Uterus (tissue), 4 donors: ENCODE data around the gene CDC37. TPM values are rescaled to one million over a fixed set of nuclear protein-coding genes. Genes with fewer than 3 reads are reported as not detected.

ENCODE experiments used
- DNase-seq, 2 donors: peaks; one replicate each; pipeline ENCODE4 v3.0.0-alpha.2; 2019 to 2020
- H3K27ac ChIP-seq, 2 donors: fragments of 200-600 bp; sonication (generic); 1 replicate in 1 of 2; 2 replicates in 1 of 2; pipeline ENCODE4 v1.5.1; 2016 to 2018
- H3K27me3 ChIP-seq, 2 donors: fragments of 200-600 bp; sonication (generic); one replicate each; pipeline ENCODE4 v1.5.1; 2018 to 2019; ENCODE audit warnings: control low read depth in 1 of 2
- H3K36me3 ChIP-seq, 2 donors: fragments of 200-600 bp; sonication (generic); one replicate each; pipeline ENCODE4 v1.5.1; 2019; ENCODE audit warnings: control low read depth in 1 of 2
- H3K4me1 ChIP-seq, 2 donors: fragments of 200-600 bp; sonication (generic); one replicate each; pipeline ENCODE4 v1.5.1; 2018 to 2019; ENCODE audit warnings: control low read depth in 1 of 2
- H3K4me3 ChIP-seq, 2 donors: fragments of 200-600 bp; sonication (generic); 1 replicate in 1 of 2; 2 replicates in 1 of 2; pipeline ENCODE4 v1.5.1; 2018 to 2019; ENCODE audit warnings: mild to moderate bottlenecking in 1 of 2
- H3K9me3 ChIP-seq, 2 donors: fragments of 200-600 bp; sonication (generic); one replicate each; pipeline ENCODE4 v1.5.1; 2019; ENCODE audit warnings: control low read depth in 1 of 2
- CTCF ChIP-seq, 4 experiments: fragments of 200-600 bp in 2 of 4; fragments of 450-650 bp in 2 of 4; sonication (generic) in 2 of 4; IDR thresholded peaks; one replicate each; pipeline ENCODE4 v1.5.1; 2016 to 2019; ENCODE audit warnings: antibody characterized with exemption in 4 of 4, mild to moderate bottlenecking in 2 of 4, moderate library complexity in 1 of 4
- POLR2A ChIP-seq, 2 donors: fragments of 450-650 bp; IDR thresholded peaks; one replicate each; pipeline ENCODE4 v1.6.1; 2016; ENCODE audit warnings: antibody characterized with exemption in 2 of 2, mild to moderate bottlenecking in 1 of 2, moderate library complexity in 1 of 2
- intact Hi-C: fragments of 100-400 bp; cut with DNase I; formaldehyde crosslinking; loops from one replicate; pipeline ENCODE4 v1.15.1; 2023; ENCODE audit warnings: low total_unique reads
- total RNA-seq, 4 donors: library from RNA; depleted of rRNA in 3 of 4; stranded (reverse); fragments of >200 nt in 3 of 4; gene quantifications; one replicate each; pipeline versions ENCODE4 v1.1.0 to v1.2.4, GENCODE V29; 2014 to 2023
- donor health status: DM: yes; HTN: yes; CAD: no.

Gene CDC37
- total RNA-seq, 4 donors from 2014 or later, result 41.5 to 163 (median 129) TPM

DNA sequence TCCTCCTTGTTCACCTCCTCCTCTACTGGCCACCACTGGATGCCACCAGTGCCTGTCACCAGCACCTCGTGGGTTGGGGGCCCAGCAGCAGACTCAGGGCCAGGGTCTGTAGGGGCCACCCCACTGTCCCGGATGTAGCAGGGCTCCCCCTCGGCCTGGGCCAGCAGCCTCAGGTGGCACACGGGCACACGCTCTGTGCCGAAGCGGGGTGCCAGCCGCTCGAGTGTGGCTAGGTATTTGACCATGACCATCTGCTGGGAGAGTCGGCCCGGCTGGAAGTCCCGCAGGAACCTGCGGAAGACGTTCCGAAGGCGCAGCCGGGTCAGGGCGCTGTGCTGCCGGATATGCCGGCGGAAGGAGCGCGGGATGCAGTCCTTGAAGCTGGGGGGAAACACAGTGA, 37.8 kb downstream of the CDC37 start:
- Histone ChIP-seq H3K36me3 (no peaks in the 10 kb centered on the region), H3K9me3 (no peaks in the 10 kb centered on the region), H3K4me3 (no peak overlapping the region), H3K4me1 (no peaks in the 10 kb centered on the region), H3K27me3 (no peaks in the 10 kb centered on the region), H3K27ac (no peak overlapping the region)
- intact Hi-C loops, result no loop called here
- no peak for DNase-seq
- TF ChIP-seq CTCF (IDR thresholded peaks at IDR 0.05) (no peak), POLR2A (IDR thresholded peaks at IDR 0.05) (no peak)

DNA sequence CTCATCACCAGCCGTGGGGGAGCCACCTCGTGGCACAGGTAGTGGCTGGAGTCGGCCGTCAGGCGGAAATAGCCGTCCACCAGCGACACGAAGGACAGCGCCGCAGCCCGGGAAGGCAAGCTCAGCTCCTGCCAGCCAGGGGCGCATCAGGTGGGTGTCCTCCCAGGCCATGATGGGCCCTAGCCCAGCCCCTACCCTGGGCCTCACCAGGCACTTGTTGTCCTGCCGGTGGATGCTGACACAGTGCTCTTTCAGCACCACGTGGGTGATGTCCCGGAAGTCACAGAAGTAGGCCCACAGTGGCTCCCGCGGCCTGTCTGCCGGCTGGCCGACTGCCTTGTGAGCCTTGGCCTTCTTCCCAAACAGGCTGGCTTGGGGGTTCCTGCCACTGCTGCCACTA, 38.7 kb downstream of the CDC37 start:
- Histone ChIP-seq H3K27ac (no peak overlapping the region), H3K36me3 (no peaks in the 10 kb centered on the region), H3K27me3 (no peaks in the 10 kb centered on the region), H3K4me1 (no peaks in the 10 kb centered on the region), H3K9me3 (no peaks in the 10 kb centered on the region), H3K4me3 (no peak overlapping the region)
- no peak for TF ChIP-seq CTCF (IDR thresholded peaks at IDR 0.05)
- TF ChIP-seq POLR2A (IDR thresholded peaks at IDR 0.05), result no peak
- intact Hi-C loops, result no loop called here
- DNase-seq, result no peak

- H3K27ac ChIP-seq, result no peak overlapping the region
- no peak overlapping the region for H3K4me3 ChIP-seq
- H3K9me3 ChIP-seq, result no peaks in the 10 kb centered on the region
- H3K27me3 ChIP-seq, result no peaks in the 10 kb centered on the region
- no peaks in the 10 kb centered on the region for H3K36me3 ChIP-seq
- TF ChIP-seq POLR2A (IDR thresholded peaks at IDR 0.05) (no peak), CTCF (IDR thresholded peaks at IDR 0.05) (no peak)
- DNase-seq, result no peak
- intact Hi-C loops, result no loop called here
- no peaks in the 10 kb centered on the region for H3K4me1 ChIP-seq
Measured at GRCh38 chr19:10363789-10364281, 39.5 kb downstream of the CDC37 start.

DNA sequence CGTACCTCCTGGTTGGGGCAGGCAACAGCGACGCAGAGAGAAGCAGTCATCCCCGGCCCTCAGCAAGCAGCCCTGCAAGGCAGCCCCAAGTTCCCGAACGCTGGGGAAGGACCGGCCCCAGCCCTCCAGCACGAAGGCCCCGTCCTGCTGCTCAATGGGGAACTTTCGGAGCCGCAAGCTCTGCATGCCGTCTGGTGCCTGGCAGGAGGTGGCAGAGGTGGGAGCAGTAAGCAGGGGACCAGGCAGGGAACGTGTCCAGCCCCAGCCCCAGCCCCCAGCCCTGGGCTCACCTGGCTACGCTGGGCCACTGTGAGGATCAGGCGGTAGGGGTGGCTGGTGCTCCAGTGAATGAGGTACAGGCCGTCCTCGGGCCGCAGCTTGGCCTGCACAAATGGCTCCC, 41.1 kb downstream of the CDC37 start:
- no peak for DNase-seq
- Histone ChIP-seq H3K27ac (no peak overlapping the region), H3K4me1 (no peaks in the 10 kb centered on the region), H3K36me3 (no peaks in the 10 kb centered on the region), H3K4me3 (no peak overlapping the region), H3K9me3 (no peaks in the 10 kb centered on the region), H3K27me3 (no peaks in the 10 kb centered on the region)
- intact Hi-C loops, result no loop called here
- TF ChIP-seq CTCF (IDR thresholded peaks at IDR 0.05), result no peak
- no peak for TF ChIP-seq POLR2A (IDR thresholded peaks at IDR 0.05)

DNA sequence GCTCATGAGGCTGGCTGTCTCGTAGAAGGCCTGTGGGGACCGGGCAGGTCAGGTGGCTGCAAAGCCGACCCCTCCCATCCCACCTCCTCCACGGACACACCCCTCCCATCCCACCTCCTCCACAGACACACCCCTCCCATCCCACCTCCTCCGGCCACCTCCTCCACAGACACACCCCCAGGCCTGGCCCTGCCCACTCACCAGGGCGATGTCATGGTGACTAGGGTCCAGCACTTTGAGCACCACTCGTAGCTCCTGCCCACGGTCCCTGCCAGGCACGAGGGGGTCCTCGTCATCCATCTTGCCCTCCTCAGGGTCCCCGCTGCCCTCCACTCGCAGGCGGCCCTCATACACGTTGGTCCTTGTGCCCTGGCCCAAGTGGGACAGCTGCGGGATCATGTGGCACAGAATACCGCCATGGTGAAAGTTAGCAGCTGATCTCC, 41.8 kb downstream of the CDC37 start:
- Histone ChIP-seq H3K9me3 (no peaks in the 10 kb centered on the region), H3K27ac (no peak overlapping the region), H3K4me1 (no peaks in the 10 kb centered on the region), H3K36me3 (no peaks in the 10 kb centered on the region), H3K27me3 (no peaks in the 10 kb centered on the region), H3K4me3 (no peak overlapping the region)
- DNase-seq, result no peak
- intact Hi-C loops, result no loop called here
- TF ChIP-seq CTCF (IDR thresholded peaks at IDR 0.05), result no peak
- TF ChIP-seq POLR2A (IDR thresholded peaks at IDR 0.05), result no peak
